Stomach (tissue), 9 donors: ENCODE measurements around the gene CNTN4. TPM values are rescaled to one million over a fixed set of nuclear protein-coding genes. Genes with fewer than 3 reads are reported as not detected.

Experiments used
- DNase-seq, 2 donors: peaks; one replicate each; pipeline versions ENCODE4 v3.0.0 to v3.0.0-alpha.2; 2013 to 2019
- H3K27ac ChIP-seq, 5 donors: fragments of 200-600 bp in 4 of 5; sonication (generic) in 4 of 5; one replicate each; pipeline ENCODE4 v1.5.1; 2013 to 2019; ENCODE audit warnings: mild to moderate bottlenecking in 1 of 5, moderate library complexity in 1 of 5
- H3K27me3 ChIP-seq, 3 donors: fragments of 200-600 bp; sonication (generic); one replicate each; pipeline ENCODE4 v1.5.1; 2017 to 2019; ENCODE audit warnings: mixed run types in 1 of 3
- H3K36me3 ChIP-seq, 4 donors: fragments of 200-600 bp; sonication (generic); 1 replicate in 3 of 4; 2 replicates in 1 of 4; pipeline ENCODE4 v1.5.1; 2016 to 2019
- H3K4me1 ChIP-seq, 4 donors: fragments of 200-600 bp; sonication (generic); one replicate each; pipeline ENCODE4 v1.5.1; 2016 to 2019
- H3K4me3 ChIP-seq, 4 donors: fragments of 200-600 bp; sonication (generic) in 3 of 4; one replicate each; pipeline ENCODE4 v1.5.1; 2016 to 2019; ENCODE audit warnings: mild to moderate bottlenecking in 1 of 4
- H3K9me3 ChIP-seq, 4 donors: fragments of 200-600 bp; sonication (generic); one replicate each; pipeline ENCODE4 v1.5.1; 2016 to 2019
- EP300 ChIP-seq: sonication (generic); formaldehyde crosslinking; IDR thresholded peaks from one replicate; pipeline ENCODE4 v1.6.1; 2017; ENCODE audit warnings: antibody characterized with exemption
- POLR2A ChIP-seq, 4 donors: fragments of 450-650 bp; IDR thresholded peaks; one replicate each; pipeline ENCODE4 v1.6.1; 2016; ENCODE audit warnings: antibody characterized with exemption in 4 of 4, control low read depth in 2 of 4, mild to moderate bottlenecking in 1 of 4, moderate library complexity in 1 of 4
- POLR2AphosphoS5 ChIP-seq, 3 donors: sonication (generic); formaldehyde crosslinking; IDR thresholded peaks; one replicate each; pipeline ENCODE4 v1.6.1; 2016; ENCODE audit warnings: antibody characterized with exemption in 3 of 3
- WGBS, 5 donors: extraction: QIAGEN DNeasy Blood & Tissue Kit in 3 of 5; methylation state at CpG; one replicate each; pipeline versions ENCODE4 v1.1.5 to v1.1.7; 2013 to 2018; 5-methylcytosine and 5-hydroxymethylcytosine counted together
- intact Hi-C: fragments of 100-400 bp; cut with DNase I; formaldehyde crosslinking; loops from one replicate; pipeline ENCODE4 v1.15.1; 2023; ENCODE audit warnings: low total_unique reads
- polyA plus RNA-seq, 3 donors: library from polyadenylated mRNA; stranded (reverse); fragments of 200-250 nt; gene quantifications; one replicate each; pipeline ENCODE4 v1.2.3, GENCODE V29; 2013
- total RNA-seq, 5 donors: library from RNA; depleted of rRNA; stranded (reverse); fragments of >200 nt; gene quantifications; one replicate each; pipeline versions ENCODE4 v1.1.0 to v1.2.3, GENCODE V29; 2014 to 2016
- TF ChIP-seq, protein P1 (sequence below), 7 experiments: fragments of 450-650 bp in 4 of 7; fragments of 200-600 bp in 3 of 7; sonication (generic) in 3 of 7; IDR thresholded peaks; one replicate each; pipeline ENCODE4 v1.5.1; 2016 to 2019; ENCODE audit warnings: antibody characterized with exemption in 7 of 7, control low read depth in 2 of 7, mild to moderate bottlenecking in 1 of 7
- donor health status: healthy with polysubstance abuse.
- donor health status: Bipolar disorder and iron deficiency.
- donor health status: healthy.

CNTN4 gene
- total and polyA plus RNA-seq, 8 donors = 0.45 to 97.0 (median 5.6) TPM

GRCh38 chr3:3068358-3068881 is 969.8 kb downstream of the CNTN4 start:
- DNase-seq = no peak
- no peaks in the 10 kb centered on the region for H3K27me3 ChIP-seq
- H3K27ac ChIP-seq = no peak overlapping the region
- H3K9me3 ChIP-seq = no peaks in the 10 kb centered on the region
- TF ChIP-seq EP300 = no peak
- 78 to 100% (median 93%) methylated on average over 1 of the region's 1 CpG for WGBS, 5 donors
- H3K4me3 ChIP-seq = no peak overlapping the region
- H3K36me3 ChIP-seq = no peaks in the 10 kb centered on the region
- H3K4me1 ChIP-seq = no peaks in the 10 kb centered on the region
- intact Hi-C loops = no loop called here

GRCh38 chr3:3069723-3070122 is 971.1 kb downstream of the CNTN4 start:
- TF ChIP-seq EP300 (no peak), POLR2A (IDR thresholded peaks at IDR 0.05) (no peak), POLR2AphosphoS5 (IDR thresholded peaks at IDR 0.05) (no peak)
- TF ChIP-seq, protein P1, sequence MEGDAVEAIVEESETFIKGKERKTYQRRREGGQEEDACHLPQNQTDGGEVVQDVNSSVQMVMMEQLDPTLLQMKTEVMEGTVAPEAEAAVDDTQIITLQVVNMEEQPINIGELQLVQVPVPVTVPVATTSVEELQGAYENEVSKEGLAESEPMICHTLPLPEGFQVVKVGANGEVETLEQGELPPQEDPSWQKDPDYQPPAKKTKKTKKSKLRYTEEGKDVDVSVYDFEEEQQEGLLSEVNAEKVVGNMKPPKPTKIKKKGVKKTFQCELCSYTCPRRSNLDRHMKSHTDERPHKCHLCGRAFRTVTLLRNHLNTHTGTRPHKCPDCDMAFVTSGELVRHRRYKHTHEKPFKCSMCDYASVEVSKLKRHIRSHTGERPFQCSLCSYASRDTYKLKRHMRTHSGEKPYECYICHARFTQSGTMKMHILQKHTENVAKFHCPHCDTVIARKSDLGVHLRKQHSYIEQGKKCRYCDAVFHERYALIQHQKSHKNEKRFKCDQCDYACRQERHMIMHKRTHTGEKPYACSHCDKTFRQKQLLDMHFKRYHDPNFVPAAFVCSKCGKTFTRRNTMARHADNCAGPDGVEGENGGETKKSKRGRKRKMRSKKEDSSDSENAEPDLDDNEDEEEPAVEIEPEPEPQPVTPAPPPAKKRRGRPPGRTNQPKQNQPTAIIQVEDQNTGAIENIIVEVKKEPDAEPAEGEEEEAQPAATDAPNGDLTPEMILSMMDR (IDR thresholded peaks at IDR 0.05) = no peak
- no peak for DNase-seq
- Histone ChIP-seq H3K27ac (no peak overlapping the region), H3K4me3 (no peak overlapping the region), H3K4me1 (no peaks in the 10 kb centered on the region), H3K27me3 (no peaks in the 10 kb centered on the region), H3K9me3 (no peaks in the 10 kb centered on the region), H3K36me3 (no peaks in the 10 kb centered on the region)
- intact Hi-C loops = no loop called here
- WGBS, 5 donors = 57 to 68% (median 59%) methylated on average over 5 of the region's 5 CpGs

DNA sequence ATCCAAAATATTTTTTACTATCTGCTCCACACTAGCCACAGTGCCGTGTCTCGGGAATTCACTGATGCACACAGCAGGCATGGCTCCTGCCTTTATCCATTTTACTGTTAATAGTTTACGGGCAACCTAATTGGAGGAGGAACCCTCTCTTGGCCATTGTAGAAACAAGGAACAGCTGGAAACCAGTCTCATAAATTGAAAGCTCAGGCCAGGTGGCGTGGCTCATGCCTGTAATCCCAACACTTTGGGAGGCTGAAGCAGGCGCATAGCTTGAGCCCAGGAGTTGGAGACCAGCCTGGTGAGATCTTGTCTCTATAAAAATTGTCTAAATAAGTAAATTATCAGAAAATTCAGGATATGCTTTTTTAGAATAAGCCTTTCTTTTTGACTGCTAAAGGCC is 972.5 kb downstream of the CNTN4 start:
- Histone ChIP-seq H3K27ac (no peak overlapping the region), H3K9me3 (no peaks in the 10 kb centered on the region), H3K4me3 (no peak overlapping the region), H3K36me3 (no peaks in the 10 kb centered on the region), H3K4me1 (no peaks in the 10 kb centered on the region), H3K27me3 (no peaks in the 10 kb centered on the region)
- 63 to 87% (median 72%) methylated on average over 5 of the region's 5 CpGs for WGBS, 5 donors
- intact Hi-C loops = no loop called here
- TF ChIP-seq POLR2A (IDR thresholded peaks at IDR 0.05) = no peak
- TF ChIP-seq, protein P1 (IDR thresholded peaks at IDR 0.05) = no peak
- TF ChIP-seq EP300 = no peak
- no peak for TF ChIP-seq POLR2AphosphoS5 (IDR thresholded peaks at IDR 0.05)
- DNase-seq = no peak

DNA sequence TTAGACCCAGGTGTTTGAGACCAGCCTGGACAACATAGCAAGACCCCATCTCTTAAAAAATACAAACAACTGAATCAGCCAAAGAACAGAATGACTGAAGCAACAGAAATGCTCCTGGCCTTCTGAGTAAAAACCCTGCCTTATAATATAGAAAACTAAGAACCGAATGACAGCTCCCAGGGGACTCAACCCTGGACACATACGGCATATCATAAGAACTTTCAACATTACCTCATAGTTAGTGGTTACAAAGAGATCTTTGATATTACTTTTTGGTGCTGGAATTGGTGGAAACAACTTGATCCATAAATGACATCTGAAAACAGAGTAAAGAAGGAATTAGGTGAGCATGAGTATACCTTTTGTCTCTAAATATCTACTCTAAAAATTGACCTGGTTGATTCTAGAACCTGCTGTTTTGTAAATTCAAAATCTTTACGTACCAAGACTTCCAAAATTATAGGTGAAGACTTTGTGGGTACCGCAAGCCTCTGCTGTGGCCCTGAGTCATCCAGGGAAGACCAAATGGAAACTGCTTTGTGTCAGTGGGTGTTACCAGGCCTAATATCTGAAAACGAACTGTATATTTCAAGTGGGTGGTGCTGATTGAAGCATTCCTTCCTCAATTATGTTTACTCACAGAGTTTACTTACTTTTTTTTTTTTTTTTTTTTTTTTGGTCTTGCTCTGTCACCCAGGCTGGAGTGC is 976.0 kb downstream of the CNTN4 start:
- Histone ChIP-seq H3K27ac (no peak overlapping the region), H3K4me1 (no peaks in the 10 kb centered on the region), H3K36me3 (no peaks in the 10 kb centered on the region), H3K9me3 (no peaks in the 10 kb centered on the region), H3K4me3 (no peak overlapping the region), H3K27me3 (no peaks in the 10 kb centered on the region)
- DNase-seq = no peak
- TF ChIP-seq POLR2AphosphoS5 (IDR thresholded peaks at IDR 0.05) = no peak
- TF ChIP-seq, protein P1 (IDR thresholded peaks at IDR 0.05) = no peak
- TF ChIP-seq POLR2A (IDR thresholded peaks at IDR 0.05) = no peak
- TF ChIP-seq EP300 = no peak
- intact Hi-C loops = no loop called here
- WGBS, 5 donors = 69 to 86% (median 78%) methylated on average over 5 of the region's 5 CpGs

DNA sequence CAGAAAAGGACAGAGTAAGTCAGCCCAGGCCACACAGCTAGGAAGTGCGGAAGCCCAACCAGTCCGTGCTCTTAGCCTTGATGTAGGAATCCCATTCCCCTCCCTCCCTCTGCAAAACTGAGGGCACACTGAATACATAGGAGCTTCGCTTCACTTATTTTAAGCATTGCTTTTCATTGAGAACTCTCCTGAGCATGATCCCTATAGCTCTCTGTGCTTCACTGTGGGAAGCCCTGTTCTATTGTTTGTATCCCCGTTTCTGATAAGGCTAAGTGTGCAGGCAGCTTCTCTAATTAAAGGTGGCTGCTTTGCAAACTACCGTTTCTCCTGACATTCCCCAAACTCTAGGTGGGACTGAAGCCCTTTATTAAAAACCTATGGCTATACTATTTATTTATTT is 981.6 kb downstream of the CNTN4 start:
- intact Hi-C loops = no loop called here
- Histone ChIP-seq H3K9me3 (no peaks in the 10 kb centered on the region), H3K27me3 (no peaks in the 10 kb centered on the region), H3K4me1 (no peaks in the 10 kb centered on the region), H3K4me3 (no peak overlapping the region), H3K36me3 (no peaks in the 10 kb centered on the region), H3K27ac (no peak overlapping the region)
- TF ChIP-seq POLR2A (IDR thresholded peaks at IDR 0.05) (no peak), POLR2AphosphoS5 (IDR thresholded peaks at IDR 0.05) (no peak), EP300 (no peak)
- TF ChIP-seq, protein P1 (IDR thresholded peaks at IDR 0.05) = no peak
- DNase-seq = no peak
- WGBS, 5 donors = 46 to 68% (median 50%) methylated on average over 5 of the region's 5 CpGs
